Natural killer cell (primary cell): Measurements from ENCODE around the gene ATG4D. TPM values are rescaled to one million over a fixed set of nuclear protein-coding genes. Genes with fewer than 3 reads are reported as not detected.

Source experiments
- ATAC-seq, 3 donors: fragments of 150-1000 bp in 2 of 3; fragments of 200-7000 bp in 1 of 3; cut with Tn5 transposase; 1 replicate in 1 of 3; 2 replicates in 2 of 3; pipeline ENCODE4 v1.10.0; 2021; ENCODE audit warnings: mild to moderate bottlenecking in 2 of 3, moderate library complexity in 2 of 3
- DNase-seq, 2 donors: peaks; one replicate each; pipeline versions ENCODE4 v3.0.0 to v3.0.0-alpha.2; 2013 to 2021; ENCODE audit warnings: mixed read lengths in 1 of 2
- H3K27ac ChIP-seq: one replicate; pipeline ENCODE4 v1.5.1; 2013; ENCODE audit warnings: mild to moderate bottlenecking, low read length
- H3K27me3 ChIP-seq: one replicate; pipeline ENCODE4 v1.6.1; 2013; ENCODE audit warnings: low read length; ENCODE audit not compliant: control insufficient read depth, insufficient read depth
- H3K36me3 ChIP-seq: one replicate; pipeline ENCODE4 v1.6.1; 2013; ENCODE audit warnings: low read length; ENCODE audit not compliant: control insufficient read depth, insufficient read depth
- H3K4me1 ChIP-seq: one replicate; pipeline ENCODE4 v1.6.1; 2013; ENCODE audit warnings: low read length; ENCODE audit not compliant: control insufficient read depth, insufficient read depth
- H3K4me3 ChIP-seq: one replicate; pipeline ENCODE4 v1.5.1; 2013; ENCODE audit warnings: low read length
- H3K9me3 ChIP-seq: one replicate; pipeline ENCODE4 v1.6.1; 2013; ENCODE audit warnings: low read length; ENCODE audit not compliant: control insufficient read depth, insufficient read depth
- H3K27ac Mint-ChIP-seq, 2 donors: one replicate each; pipeline ENCODE4 v1.8.0; 2022; ENCODE audit warnings: mild to moderate bottlenecking in 2 of 2, mixed read lengths in 2 of 2, moderate library complexity in 1 of 2
- H3K27me3 Mint-ChIP-seq, 2 donors: one replicate each; pipeline ENCODE4 v1.8.0; 2022; ENCODE audit warnings: low read depth in 2 of 2, mixed read lengths in 2 of 2
- H3K36me3 Mint-ChIP-seq: one replicate; pipeline ENCODE4 v1.8.0; 2022; ENCODE audit warnings: mixed read lengths
- H3K4me1 Mint-ChIP-seq, 2 donors: one replicate each; pipeline ENCODE4 v1.8.0; 2022; ENCODE audit warnings: mixed read lengths in 2 of 2
- H3K4me3 Mint-ChIP-seq: one replicate; pipeline ENCODE4 v1.8.0; 2022; ENCODE audit warnings: mild to moderate bottlenecking, moderate library complexity, mixed read lengths
- H3K9me3 Mint-ChIP-seq, 2 donors: one replicate each; pipeline ENCODE4 v1.8.0; 2022; ENCODE audit warnings: mixed read lengths in 2 of 2
- WGBS: methylation state at CpG from one replicate; pipeline ENCODE4 v1.1.7; 2013; ENCODE audit warnings: missing lambda C conversion rate; ENCODE audit not compliant: insufficient coverage; 5-methylcytosine and 5-hydroxymethylcytosine counted together
- intact Hi-C: fragments of 100-400 bp; cut with micrococcal nuclease; formaldehyde crosslinking; loops from one replicate; pipeline ENCODE4 v1.14.2; 2022
- total RNA-seq, 4 donors: library from RNA; stranded (reverse); fragments of 120-200 nt in 1 of 4; gene quantifications; one replicate each; pipeline versions ENCODE4 v1.2.3 to v1.2.4, GENCODE V29; 2013 to 2022
- TF ChIP-seq, protein P1 (sequence below): fragments of 200-600 bp; IDR thresholded peaks from one replicate; pipeline ENCODE4 v1.8.0; 2022; ENCODE audit warnings: antibody characterized with exemption

The ATG4D gene
- total RNA-seq, 3 donors from 2014 or later (not counting 1 experiment from before 2014, with no cell fraction given): 128 to 155 (median 138) TPM

GRCh38 chr19:10566408-10566657 is 22.6 kb downstream of the ATG4D start:
- H3K4me1 ChIP-seq: peaks cover 40% of the 10 kb centered on the region
- DNase-seq (no peak), ATAC-seq (no peak)
- no peaks in the 10 kb centered on the region for H3K27me3 ChIP-seq
- WGBS: 0% methylated on average over 4 of the region's 4 CpGs
- H3K27me3 Mint-ChIP-seq: no peaks in the 10 kb centered on the region
- no peaks in the 10 kb centered on the region for H3K9me3 ChIP-seq
- peak overlapping the region; percentile 96 for H3K4me3 Mint-ChIP-seq
- peaks cover 11% of the 10 kb centered on the region for H3K36me3 ChIP-seq
- intact Hi-C loops: loop anchor here (1.0 to 5.0 kb wide), 9 partner anchors 13 to 230 kb away; partner anchors contain the start of genes ILF3 and KEAP1
- peaks cover 47 to 58% of the 10 kb centered on the region in 2 donors for H3K4me1 Mint-ChIP-seq
- TF ChIP-seq, protein P1, sequence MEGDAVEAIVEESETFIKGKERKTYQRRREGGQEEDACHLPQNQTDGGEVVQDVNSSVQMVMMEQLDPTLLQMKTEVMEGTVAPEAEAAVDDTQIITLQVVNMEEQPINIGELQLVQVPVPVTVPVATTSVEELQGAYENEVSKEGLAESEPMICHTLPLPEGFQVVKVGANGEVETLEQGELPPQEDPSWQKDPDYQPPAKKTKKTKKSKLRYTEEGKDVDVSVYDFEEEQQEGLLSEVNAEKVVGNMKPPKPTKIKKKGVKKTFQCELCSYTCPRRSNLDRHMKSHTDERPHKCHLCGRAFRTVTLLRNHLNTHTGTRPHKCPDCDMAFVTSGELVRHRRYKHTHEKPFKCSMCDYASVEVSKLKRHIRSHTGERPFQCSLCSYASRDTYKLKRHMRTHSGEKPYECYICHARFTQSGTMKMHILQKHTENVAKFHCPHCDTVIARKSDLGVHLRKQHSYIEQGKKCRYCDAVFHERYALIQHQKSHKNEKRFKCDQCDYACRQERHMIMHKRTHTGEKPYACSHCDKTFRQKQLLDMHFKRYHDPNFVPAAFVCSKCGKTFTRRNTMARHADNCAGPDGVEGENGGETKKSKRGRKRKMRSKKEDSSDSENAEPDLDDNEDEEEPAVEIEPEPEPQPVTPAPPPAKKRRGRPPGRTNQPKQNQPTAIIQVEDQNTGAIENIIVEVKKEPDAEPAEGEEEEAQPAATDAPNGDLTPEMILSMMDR: no peak
- no peaks in the 10 kb centered on the region for H3K36me3 Mint-ChIP-seq
- H3K9me3 Mint-ChIP-seq: no peaks in the 10 kb centered on the region
- peak overlapping the region; percentile 93 to 100 for H3K27ac Mint-ChIP-seq
- H3K27ac ChIP-seq: peak overlapping the region; percentile 93
- peak overlapping the region; percentile 99 for H3K4me3 ChIP-seq

GRCh38 chr19:10566658-10567410 is 23.1 kb downstream of the ATG4D start:
- Mint-ChIP-seq H3K36me3 (no peaks in the 10 kb centered on the region), H3K9me3 (no peaks in the 10 kb centered on the region), H3K4me3 (peak overlapping the region; percentile 96), H3K27ac (peak overlapping the region; percentile 93 to 100), H3K27me3 (no peaks in the 10 kb centered on the region), H3K4me1 (peaks cover 47 to 53% of the 10 kb centered on the region in 2 donors)
- Histone ChIP-seq H3K27ac (peak overlapping the region; percentile 93), H3K36me3 (peaks cover 9% of the 10 kb centered on the region), H3K4me1 (peaks cover 40% of the 10 kb centered on the region), H3K9me3 (no peaks in the 10 kb centered on the region), H3K4me3 (peak overlapping the region; percentile 99), H3K27me3 (no peaks in the 10 kb centered on the region)
- 14% methylated on average over 19 of the region's 19 CpGs for WGBS
- DNase-seq: peak; percentile 75 to 86
- intact Hi-C loops: loop anchor here (1.0 to 5.0 kb wide), 9 partner anchors 14 to 230 kb away; partner anchors contain the start of genes ILF3 and KEAP1
- peak; percentile 31 to 51 (median 38) for ATAC-seq
- TF ChIP-seq, protein P1: no peak

DNA sequence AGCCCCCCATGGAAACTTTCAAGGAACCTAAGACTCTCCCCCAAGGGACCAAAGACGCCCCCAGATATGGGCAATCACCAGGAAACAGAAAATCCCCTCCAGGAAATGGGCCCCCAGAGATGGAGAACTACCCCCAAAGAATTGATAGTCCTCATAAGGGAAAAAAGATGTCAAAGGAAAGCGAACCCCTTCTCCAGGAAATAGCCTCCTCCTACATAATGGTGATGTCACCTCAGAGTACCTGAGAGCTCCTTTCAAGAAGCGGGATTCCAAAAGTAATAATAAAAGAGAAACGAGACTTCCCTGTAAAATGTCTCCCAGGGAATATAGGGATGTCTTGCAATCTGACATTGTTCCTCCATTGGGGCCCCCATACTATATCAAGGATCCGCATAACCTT is 24.0 kb downstream of the ATG4D start:
- peak overlapping the region; percentile 93 for H3K27ac ChIP-seq
- DNase-seq (peak in 1 of 2 donors; percentile 53), ATAC-seq (no peak)
- H3K9me3 ChIP-seq: no peaks in the 10 kb centered on the region
- peak overlapping the region; percentile 96 for H3K4me3 Mint-ChIP-seq
- 4% methylated on average over 2 of the region's 5 CpGs for WGBS
- TF ChIP-seq, protein P1: no peak
- intact Hi-C loops: loop anchor here (2.0 to 5.0 kb wide), 6 partner anchors 35 to 229 kb away; partner anchors contain the start of genes ILF3 and KEAP1
- H3K4me1 ChIP-seq: peaks cover 48% of the 10 kb centered on the region
- H3K27me3 Mint-ChIP-seq: no peaks in the 10 kb centered on the region
- peaks cover 6% of the 10 kb centered on the region for H3K36me3 ChIP-seq
- peak overlapping the region; percentile 93 to 100 for H3K27ac Mint-ChIP-seq
- H3K4me1 Mint-ChIP-seq: peaks cover 53 to 60% of the 10 kb centered on the region in 2 donors
- no peaks in the 10 kb centered on the region for H3K36me3 Mint-ChIP-seq
- H3K9me3 Mint-ChIP-seq: no peaks in the 10 kb centered on the region
- no peaks in the 10 kb centered on the region for H3K27me3 ChIP-seq
- peak overlapping the region; percentile 99 for H3K4me3 ChIP-seq
